NCI-H2196 treated with DMSO at 0.1 percent for 48 hours (cell line): Measurements from ENCODE around the gene RNF40.
A peak's percentile ranks its signal among the peaks of the same experiment; 100 is the strongest.

Experiments
- DNase-seq: peaks from one replicate; lab custom pipeline; 2025; ENCODE audit not compliant: unreplicated experiment; lab: John Stamatoyannopoulos, UW

The RNF40 gene

DNA sequence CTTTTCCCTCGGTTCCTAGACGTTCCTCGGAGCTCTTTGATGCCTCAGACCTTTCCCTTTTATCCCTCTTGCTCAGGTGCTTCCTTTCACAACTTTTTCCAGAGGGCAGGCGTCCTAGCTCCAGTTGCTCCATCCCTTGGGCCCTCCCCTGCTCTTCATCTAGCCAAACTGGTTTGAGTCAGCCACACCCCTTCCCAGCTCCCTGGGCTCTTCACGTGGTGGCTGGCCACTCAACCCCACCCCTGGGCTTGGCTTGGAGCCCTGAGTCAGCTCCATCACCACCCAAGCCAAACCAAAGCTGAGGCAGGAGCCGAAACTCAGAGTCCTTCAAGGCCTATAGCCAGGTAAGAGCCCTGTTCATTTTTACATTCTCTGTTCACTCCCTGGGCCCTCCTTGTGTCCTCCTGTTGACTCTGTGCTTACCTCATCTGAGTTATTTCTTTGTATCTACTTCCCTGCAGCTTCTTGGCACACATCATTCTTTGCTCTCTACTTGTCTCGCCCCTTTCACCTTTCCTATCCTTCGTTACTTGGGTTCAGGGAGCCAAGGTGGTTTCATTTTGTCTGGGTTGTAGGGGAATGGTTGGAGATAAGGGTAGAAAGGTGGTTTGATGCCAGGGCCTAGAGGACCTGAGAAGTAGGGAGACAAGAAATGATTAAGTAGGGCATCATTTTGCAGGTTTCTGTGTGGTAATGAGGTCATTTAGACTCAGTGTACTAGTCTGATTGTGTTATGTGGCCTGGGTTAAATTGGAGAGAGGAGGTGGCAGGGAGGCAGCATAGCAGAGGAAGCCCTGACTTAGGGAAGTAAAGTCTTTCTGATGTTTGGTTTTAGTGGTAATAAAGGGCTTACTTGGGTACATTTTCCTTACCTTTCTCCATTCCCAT lies 21.5 kb upstream of the RNF40 start:
- peak; percentile 91 for DNase-seq

DNA sequence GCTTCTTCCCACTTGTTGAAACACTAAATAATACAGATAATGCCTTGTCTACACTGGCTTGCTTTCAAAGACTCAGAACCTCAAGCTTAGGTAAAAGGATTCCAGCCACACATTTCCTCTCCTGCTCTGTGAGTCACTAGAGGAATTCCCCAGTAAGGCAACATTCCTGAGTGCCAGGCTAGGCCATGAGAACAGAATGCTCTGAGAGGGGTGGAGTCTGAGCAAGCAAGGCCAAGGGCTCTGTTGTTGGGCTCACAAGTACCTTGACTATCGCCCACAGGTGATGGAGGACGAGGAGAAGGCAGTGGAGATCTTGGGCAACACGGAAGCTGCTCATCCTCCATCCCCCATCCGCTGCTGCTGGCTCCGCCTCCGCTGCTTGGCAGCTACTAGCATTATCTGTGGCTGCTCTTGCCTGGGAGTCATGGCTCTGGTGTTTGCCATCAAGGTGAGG lies 20.6 kb upstream of the RNF40 start:
- peak; percentile 66 for DNase-seq

DNA sequence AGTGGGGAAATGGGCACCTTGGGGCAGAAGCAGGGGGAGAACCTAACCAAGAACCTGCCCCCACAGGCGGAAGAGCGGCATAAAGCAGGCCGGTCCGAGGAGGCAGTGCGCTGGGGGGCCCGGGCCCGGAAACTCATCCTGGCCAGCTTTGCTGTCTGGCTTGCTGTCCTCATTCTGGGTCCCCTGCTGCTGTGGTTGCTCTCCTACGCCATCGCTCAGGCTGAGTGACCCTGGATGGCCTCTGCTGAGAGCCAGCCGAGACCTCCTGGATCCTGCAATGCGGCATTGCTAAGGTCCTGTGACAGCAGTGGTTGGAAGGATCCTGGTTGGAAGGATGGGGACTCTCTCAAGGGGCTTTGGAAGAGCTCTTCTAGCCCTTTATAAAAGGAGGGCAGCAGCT lies 18.4 kb upstream of the RNF40 start:
- DNase-seq = no peak

DNA sequence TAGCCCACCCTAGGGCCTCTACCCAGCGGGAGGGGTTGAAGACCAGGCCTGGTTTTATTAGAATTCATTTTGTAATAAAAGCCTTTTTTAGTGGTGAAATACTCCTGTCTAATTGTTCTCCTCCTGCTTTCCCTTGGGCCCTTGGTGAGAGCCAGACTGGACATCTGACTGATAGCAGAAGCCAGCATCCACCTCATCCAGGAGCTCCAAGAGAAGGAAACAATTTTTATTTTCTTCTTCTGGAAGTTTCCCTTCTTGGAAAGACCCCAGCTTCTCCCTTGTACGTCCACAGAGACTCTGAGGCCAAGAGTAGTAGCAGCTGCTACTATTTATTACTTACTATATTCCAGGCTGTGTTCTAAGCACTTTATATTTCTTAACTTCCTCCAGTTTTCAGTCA lies 17.9 kb upstream of the RNF40 start:
- no peak for DNase-seq

DNA sequence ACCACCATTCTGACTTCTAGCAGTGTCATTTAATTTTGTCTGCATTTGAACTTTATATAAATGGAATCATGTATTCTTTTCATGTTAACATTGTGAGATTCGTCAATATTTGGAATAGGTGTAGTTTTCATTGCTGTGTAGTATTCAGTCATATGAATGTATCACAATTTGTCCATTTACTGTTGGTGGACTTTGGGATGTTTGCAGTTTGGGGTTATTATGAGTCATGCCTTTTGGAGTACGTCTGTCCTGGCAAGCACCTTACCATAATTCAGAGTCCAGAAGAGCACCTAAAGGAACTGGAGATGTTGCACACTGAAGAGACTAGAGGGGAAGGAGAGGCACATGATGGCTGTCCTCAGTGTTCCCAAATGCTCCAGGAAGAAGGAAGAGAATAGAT lies 17.0 kb upstream of the RNF40 start:
- DNase-seq = no peak

DNA sequence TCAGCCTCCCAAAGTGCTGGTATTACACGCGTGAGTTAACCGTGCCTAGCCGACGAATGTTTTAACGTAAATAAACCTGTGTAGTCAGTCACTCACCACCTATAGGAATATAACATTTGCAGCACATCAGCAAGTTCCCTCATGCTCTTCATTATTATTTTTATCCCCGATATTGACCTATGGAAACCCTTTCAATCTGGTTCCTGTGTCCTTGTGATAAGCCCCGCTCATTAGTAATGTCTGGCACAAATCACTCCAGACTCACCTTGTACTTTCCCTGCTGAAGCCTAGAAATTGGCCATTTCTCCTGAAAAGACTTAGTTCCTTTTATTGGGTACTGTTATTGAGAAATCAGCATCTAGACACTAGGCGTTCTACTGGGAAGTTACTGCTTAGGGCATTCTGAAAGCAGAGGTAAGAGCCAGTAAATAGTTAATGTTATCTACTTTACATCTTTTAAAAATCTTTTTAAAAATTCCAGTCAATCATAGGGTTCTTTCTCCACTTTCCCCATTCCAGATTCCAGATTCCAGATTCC lies 15.4 kb upstream of the RNF40 start:
- no peak for DNase-seq

DNA sequence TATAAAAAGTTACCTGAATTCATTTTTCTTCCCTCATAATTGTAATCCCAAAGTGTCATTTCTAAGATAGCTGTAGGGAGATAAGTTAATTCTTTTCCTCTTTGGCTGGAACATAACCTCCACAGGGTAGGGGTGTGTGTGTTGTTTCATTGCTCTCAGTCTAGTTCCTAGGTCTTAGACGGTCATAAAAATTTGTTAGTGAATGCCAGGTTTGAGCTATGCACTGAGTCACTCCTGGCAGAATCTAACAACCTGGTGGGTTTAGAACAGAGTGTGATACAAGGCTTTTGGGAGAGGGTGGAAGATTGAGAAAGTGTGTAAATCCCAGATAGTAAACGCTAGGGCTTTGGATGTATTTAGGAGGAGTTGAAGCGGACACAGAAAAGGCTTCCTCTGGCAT lies 14.8 kb upstream of the RNF40 start:
- DNase-seq = no peak

DNA sequence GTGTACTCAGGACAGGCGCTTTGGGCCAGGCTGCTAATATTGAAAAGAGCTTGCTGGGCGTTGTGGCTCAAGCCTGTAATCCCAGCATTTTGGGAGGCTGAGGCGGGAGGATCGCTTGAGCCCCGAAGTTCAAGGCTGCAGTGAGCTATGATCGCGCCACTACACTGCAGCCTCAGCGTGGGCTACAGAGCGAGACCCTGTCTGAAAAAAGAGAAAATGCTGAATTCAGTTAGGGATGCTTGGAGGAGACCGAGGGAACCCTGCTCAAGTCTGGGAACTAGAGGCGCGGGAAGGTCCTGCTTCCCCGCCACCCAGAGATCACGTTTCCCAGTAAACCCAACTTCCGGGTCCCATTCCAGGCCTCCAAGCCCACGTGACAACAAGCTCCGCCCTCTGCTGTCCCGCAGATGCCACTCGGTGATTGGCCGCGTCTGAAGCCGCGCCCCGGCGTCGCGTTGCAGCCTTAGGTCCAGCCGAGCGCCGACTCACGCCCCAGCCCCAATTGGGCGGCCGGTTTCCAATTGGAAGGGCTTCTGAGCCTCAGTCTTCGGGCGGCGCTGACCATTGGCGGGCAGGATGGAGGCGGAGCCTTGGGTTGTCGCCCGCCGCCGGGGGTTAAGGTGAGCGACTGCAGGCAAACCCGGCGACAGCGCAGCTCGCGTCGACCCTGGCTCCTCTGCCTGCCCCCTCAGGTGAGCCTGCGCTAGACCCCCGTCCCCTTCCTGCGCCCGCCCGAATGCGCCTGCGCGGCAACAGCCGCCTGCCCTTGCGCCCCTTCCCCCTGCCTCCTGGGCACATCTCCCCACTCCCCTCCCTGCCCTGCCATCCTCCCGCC lies 14.1 kb upstream of the RNF40 start, which contains the start of gene PHKG2:
Gene PHKG2, plus strand, starts transcription at position 627 of the 835 bp plus-strand sequence. CDS start 396 bp downstream, outside the sequence.
- DNase-seq = peak; percentile 98

DNA sequence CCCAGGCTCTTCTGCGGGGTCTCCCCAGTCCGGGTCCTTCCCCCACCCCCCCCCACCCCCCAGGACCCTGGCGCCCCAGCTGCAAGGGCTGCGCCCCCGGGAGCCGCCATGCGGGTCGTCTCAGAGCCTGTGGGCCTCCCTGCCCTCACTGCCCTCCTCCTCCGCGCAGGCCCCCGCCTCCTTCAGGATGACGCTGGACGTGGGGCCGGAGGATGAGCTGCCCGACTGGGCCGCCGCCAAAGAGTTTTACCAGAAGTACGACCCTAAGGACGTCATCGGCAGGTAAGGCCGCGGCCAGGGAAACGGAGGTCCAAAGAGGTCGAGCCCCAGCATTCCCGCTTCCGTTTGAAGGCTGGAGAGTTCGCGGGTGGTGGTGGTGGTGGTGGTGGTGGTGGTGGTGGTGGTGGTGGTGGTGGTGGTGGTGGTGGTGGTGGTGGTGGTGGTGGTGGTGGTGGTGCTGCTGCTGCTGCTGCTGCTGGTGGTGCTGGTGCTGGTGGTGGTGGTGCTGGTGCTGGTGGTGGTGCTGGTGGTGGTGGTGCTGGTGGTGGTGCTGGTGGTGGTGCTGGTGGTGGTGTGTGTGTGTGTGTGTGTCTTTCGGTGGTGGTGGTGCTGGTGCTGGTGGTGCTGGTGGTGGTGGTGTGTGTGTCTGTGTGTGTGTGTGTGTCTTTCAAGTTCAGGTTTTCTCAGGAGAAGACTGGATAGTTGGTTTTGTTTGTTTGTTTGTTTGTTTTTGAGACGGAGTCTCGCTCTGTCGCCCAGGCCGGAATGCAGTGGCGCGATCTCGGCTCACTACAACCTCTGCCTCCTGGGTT lies 13.3 kb upstream of the RNF40 start:
- DNase-seq = peak; percentile 17

DNA sequence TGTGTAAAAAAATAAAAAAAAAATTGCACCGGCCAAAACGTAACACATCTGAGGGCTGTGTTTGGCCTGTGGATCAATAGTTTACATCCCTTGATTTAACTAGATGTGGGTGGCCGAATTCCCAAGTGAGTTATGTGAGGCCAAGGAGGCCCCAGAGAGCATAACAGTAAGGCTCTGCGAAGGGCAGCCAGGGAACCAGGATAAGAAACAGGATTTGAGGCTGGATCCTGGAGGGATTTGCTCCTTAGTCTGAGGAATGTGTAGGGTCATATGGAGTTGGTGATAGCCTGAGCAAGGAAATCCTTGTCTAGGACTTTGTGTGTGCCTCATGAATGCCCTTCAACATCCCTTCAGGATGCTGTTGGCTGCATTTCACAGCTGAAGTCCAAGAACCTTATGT lies 11.9 kb upstream of the RNF40 start:
- DNase-seq = no peak

DNA sequence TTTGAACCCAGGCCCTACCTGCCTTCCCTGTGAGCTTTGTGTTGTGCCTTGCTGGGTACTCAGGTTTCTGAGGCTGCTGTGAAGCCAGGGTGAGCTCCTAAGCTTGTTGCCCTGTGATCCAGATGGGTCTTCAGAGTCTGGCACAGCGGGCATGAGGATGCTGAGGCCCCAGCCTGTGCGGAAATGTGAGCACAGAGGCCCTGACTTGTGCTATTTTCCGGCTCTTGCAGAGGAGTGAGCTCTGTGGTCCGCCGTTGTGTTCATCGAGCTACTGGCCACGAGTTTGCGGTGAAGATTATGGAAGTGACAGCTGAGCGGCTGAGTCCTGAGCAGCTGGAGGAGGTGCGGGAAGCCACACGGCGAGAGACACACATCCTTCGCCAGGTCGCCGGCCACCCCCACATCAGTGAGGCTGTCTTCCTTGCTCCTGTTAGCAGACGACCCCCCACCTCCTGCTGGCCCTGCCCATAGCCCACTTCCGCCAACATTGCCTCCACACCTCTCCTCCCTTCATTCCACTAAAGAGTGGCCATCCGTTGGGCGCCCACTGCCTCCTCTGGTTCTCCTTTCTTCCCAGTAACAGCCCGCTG lies 11.2 kb upstream of the RNF40 start:
- DNase-seq = no peak

DNA sequence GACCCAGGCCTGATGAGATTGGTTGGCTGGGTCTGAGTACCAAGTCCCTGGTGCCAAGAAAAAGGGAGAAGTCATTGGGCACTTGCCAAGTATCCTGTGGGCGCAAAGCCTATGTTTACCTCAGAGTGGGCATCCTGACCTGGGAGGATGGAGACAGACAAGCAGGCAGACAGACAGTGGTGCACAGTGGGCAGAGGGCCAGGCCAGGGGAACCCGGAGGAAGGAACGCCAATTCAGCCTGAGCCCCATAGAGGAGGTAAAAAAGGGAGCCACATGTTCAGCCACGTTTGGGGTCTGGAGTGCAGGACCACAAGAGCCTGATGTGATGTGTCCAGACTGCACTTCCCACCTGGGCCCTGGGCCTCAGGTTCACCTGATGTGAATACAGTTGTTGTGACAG lies 8.5 kb upstream of the RNF40 start:
- DNase-seq = no peak

DNA sequence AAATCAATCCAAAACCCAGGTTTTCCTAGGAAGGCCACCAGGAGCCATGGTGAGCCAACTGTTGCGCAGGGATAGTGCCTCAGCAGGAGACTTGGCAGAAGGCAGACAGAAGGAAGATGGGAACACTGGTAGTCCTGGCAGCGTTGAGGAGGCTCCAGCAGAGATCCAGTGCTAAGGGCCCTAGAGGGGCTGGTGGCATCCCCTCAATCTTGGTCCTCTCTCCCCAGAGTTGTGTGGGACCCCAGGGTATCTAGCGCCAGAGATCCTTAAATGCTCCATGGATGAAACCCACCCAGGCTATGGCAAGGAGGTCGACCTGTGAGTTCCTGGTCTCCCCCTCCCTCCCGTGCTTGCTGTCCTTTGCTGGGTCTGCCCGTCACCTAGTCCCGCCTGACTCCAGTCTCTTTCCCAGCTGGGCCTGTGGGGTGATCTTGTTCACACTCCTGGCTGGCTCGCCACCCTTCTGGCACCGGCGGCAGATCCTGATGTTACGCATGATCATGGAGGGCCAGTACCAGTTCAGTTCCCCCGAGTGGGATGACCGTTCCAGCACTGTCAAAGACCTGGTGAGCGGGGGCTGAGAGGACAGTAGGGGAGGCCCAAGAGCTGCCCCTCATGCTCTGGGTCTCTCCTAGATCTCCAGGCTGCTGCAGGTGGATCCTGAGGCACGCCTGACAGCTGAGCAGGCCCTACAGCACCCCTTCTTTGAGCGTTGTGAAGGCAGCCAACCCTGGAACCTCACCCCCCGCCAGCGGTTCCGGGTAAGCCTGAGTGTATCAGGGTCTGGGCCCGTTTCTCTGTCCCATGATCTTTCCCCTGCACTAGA lies 6.0 kb upstream of the RNF40 start:
- DNase-seq = no peak

DNA sequence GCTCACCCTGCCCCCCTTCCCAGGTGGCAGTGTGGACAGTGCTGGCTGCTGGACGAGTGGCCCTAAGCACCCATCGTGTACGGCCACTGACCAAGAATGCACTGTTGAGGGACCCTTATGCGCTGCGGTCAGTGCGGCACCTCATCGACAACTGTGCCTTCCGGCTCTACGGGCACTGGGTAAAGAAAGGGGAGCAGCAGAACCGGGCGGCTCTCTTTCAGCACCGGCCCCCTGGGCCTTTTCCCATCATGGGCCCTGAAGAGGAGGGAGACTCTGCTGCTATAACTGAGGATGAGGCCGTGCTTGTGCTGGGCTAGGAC lies 5.4 kb upstream of the RNF40 start:
- no peak for DNase-seq

DNA sequence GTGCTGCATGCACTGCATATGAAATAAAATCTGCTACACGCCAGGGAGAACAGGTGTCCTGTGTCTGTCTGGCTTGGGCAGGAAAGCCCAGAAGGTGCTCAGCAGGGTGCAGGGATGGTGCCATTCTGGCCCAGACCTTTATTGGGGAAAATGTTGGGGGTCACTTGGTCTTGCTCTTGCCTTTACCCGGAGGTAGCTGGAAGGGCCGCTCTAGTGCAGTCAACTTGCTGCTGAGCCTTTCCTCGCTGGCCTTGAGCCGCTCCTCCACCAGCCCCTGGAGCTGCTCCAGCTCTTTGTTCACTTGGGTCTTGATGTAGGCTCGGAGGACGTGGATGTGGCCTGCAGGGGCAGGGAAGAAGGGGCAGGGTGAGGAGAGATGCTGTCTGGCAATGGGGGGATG lies 4.8 kb upstream of the RNF40 start:
- DNase-seq = no peak

DNA sequence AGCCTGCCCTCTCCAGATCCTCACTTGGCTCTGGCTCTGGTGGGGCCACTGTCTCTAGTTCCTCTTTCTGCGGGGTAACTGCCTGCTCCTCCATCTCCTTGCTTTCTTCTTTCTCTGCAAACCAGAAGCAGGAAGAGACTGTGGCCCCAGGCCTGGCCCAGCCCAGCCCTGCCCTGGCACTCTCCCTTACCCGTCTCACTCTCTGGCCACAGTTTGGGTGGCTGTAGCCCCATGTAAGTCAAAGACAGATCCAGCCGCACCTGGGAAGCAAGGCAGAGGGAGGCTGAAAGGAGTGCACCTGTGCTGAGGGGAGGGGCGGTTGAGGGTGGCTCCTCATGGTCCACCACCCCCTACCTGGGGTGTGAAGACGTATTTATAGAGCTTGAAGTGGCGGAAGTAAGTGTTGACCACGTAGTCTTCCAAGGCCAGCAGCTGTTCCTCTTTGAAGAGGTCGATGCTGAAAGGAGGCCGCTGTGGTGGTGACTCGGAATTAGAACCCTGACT lies 3.1 kb upstream of the RNF40 start:
- DNase-seq = no peak

DNA sequence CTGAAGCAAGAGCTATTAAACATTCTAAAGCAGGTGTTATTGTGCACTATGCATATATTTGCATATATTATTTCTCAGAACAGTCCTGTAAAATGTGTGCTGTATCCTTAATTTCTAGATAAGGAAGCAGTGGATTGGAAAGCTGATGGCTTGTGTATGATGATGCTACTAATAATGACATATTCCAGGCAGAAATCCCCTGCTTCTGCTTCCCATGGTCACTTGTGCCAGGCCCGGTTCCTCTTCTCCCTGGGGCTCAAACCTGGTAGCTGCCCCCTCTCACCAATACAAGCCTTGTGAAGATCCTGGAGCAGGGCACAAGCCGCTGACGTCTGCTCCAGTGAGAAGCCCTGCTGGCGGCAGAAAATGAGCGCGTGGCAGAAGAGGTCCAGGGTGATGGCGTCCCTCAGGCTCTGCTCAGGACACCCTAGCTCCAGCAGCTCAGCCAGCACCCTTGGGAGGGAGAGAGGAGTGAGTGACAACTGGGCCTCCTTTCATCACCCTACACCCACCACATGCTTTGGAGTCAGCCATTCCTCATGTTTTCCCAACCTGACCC lies 2.0 kb upstream of the RNF40 start:
- no peak for DNase-seq

DNA sequence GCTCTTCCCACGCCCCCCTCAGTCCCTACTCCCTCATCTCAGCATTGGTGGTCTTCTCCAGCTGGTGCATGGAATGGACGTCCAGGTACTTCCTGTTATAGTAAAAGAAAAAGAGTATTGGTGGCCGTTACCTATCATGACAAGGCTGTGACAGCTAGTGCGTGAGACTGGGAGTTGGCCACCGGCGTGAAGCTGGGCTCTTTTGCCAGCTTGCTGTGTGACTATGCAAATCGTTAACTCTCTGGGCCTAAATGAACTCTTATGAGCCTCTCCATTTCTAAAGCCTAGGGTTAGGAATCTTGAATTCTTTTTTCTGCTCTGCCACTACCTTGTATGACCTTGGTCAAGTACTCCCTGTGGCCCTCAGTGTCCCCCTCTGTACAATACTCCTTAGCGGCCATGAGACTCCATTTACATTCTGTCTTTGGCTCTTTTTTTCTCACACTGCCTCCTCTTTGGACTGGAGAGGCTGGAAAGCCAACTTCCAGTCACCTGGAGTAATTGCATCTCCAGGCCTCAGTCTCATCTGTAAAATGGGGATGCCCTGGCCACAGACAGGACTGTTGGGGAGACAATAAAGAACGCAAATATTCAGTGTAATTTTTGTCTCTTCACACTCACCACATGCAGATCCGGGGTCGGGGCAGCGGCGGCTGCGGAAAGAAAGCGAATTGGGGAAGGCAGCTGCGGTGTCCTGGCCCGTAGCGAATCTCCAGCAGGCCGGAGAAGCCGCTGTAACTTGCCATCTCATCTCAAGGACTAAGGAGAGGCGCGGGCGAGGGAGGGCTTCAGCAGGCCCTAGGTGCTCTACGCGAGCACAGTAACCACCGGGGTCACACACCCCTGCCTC lies 1.3 kb upstream of the RNF40 start:
- no peak for DNase-seq
